Endothelial cell (in vitro differentiated cells): Measurements from ENCODE around the gene S100A14. TPM values are rescaled to one million over a fixed set of nuclear protein-coding genes. Genes with fewer than 3 reads are reported as not detected.

Experiments used
- DNase-seq: peaks from one replicate; pipeline ENCODE4 v3.0.0; 2021; ENCODE audit warnings: low spot score
- H3K27ac Mint-ChIP-seq: one replicate; pipeline ENCODE4 v1.8.0; 2021; ENCODE audit warnings: mixed read lengths, inconsistent platforms; ENCODE audit not compliant: unreplicated experiment
- H3K27me3 Mint-ChIP-seq: one replicate; pipeline ENCODE4 v1.8.0; 2021; ENCODE audit warnings: mild to moderate bottlenecking, moderate library complexity, mixed read lengths, inconsistent platforms; ENCODE audit not compliant: unreplicated experiment
- H3K36me3 Mint-ChIP-seq: one replicate; pipeline ENCODE4 v1.8.0; 2021; ENCODE audit warnings: mild to moderate bottlenecking, low read depth, mixed read lengths, inconsistent platforms; ENCODE audit not compliant: unreplicated experiment
- H3K4me1 Mint-ChIP-seq: one replicate; pipeline ENCODE4 v1.8.0; 2021; ENCODE audit warnings: mild to moderate bottlenecking, mixed read lengths, inconsistent platforms; ENCODE audit not compliant: unreplicated experiment
- H3K4me3 Mint-ChIP-seq: one replicate; pipeline ENCODE4 v1.8.0; 2021; ENCODE audit warnings: mild to moderate bottlenecking, mixed read lengths, inconsistent platforms; ENCODE audit not compliant: unreplicated experiment
- H3K9me3 Mint-ChIP-seq: one replicate; pipeline ENCODE4 v1.8.0; 2021; ENCODE audit warnings: mixed read lengths, inconsistent platforms; ENCODE audit not compliant: unreplicated experiment
- CTCF ChIP-seq: fragments of 200-600 bp; sonication (generic); IDR thresholded peaks from one replicate; pipeline ENCODE4 v1.5.0; 2021; ENCODE audit warnings: antibody characterized with exemption; ENCODE audit not compliant: unreplicated experiment
- total RNA-seq: library from RNA; stranded (reverse); fragmentation: NEBNext Ultra II Directional; extraction: Animal tissue kit (Norgen Biotek cat#: 25700); gene quantifications from one replicate; pipeline ENCODE4 v1.2.1, GENCODE V29; 2021; ENCODE audit not compliant: unreplicated experiment

The S100A14 gene
- total RNA-seq, 1 donor from 2014 or later = not detected

- Mint-ChIP-seq H3K4me1 (peaks cover 16% of the 10 kb centered on the region), H3K9me3 (no peaks in the 10 kb centered on the region), H3K27ac (no peak overlapping the region), H3K4me3 (no peak overlapping the region), H3K36me3 (no peaks in the 10 kb centered on the region), H3K27me3 (peaks cover 10% of the 10 kb centered on the region)
- no peak for DNase-seq
- no peak for TF ChIP-seq CTCF
Observed at GRCh38 chr1:153573351-153573750, 42.8 kb downstream of the S100A14 start.

- H3K36me3 Mint-ChIP-seq = no peaks in the 10 kb centered on the region
- DNase-seq = peak; percentile 64
- H3K27me3 Mint-ChIP-seq = peaks cover 10% of the 10 kb centered on the region
- no peaks in the 10 kb centered on the region for H3K9me3 Mint-ChIP-seq
- no peak overlapping the region for H3K27ac Mint-ChIP-seq
- TF ChIP-seq CTCF = no peak
- peaks cover 23% of the 10 kb centered on the region for H3K4me1 Mint-ChIP-seq
- no peak overlapping the region for H3K4me3 Mint-ChIP-seq
Observed at GRCh38 chr1:153572569-153573015, 43.5 kb downstream of the S100A14 start.

DNA sequence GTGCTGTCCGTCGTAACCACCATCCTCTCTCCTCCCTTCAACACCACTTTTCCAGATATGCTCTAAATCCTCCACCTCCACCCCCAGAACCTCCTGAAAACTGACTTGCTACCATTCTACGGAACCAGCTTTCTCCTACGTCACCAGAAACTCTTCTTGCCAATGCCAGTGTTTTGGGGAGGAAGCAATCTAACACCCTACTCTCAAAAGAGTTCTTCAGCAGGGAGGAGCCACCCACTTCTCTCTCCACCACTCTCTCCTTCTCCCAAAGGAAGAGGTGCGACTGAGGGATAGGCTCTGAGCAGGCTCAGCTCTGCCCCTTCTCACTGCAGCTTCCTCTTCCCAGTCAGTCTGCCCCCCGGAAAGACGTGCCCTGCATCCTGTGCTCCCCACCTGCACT is 44.4 kb downstream of the S100A14 start:
- no peak for DNase-seq
- Mint-ChIP-seq H3K9me3 (no peaks in the 10 kb centered on the region), H3K36me3 (no peaks in the 10 kb centered on the region), H3K4me1 (peaks cover 26% of the 10 kb centered on the region), H3K27ac (peak overlapping the region; percentile 34), H3K4me3 (no peak overlapping the region), H3K27me3 (peaks cover 14% of the 10 kb centered on the region)
- no peak for TF ChIP-seq CTCF

DNA sequence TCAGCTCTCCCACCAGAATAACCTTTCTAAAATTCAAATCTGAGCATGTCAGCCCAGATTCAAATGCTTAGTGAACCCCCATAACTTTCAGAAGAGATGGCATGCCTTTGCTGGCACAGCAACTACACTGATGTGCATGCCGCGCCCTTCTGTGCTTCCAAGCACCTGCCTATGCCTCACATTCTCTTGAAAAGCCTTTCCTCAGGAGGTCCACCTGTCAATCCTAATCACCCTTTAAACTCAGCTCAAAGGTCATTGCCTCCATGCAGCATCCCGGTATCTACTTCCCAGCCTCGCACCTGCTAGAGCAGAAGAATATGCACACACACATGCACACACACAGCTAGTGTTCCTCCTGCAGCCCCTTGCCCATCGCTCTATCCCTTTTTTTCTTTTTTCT is 45.3 kb downstream of the S100A14 start:
- no peak for DNase-seq
- H3K27ac Mint-ChIP-seq = no peak overlapping the region
- peaks cover 15% of the 10 kb centered on the region for H3K27me3 Mint-ChIP-seq
- peaks cover 32% of the 10 kb centered on the region for H3K4me1 Mint-ChIP-seq
- H3K9me3 Mint-ChIP-seq = no peaks in the 10 kb centered on the region
- TF ChIP-seq CTCF = no peak
- no peak overlapping the region for H3K4me3 Mint-ChIP-seq
- H3K36me3 Mint-ChIP-seq = no peaks in the 10 kb centered on the region

DNA sequence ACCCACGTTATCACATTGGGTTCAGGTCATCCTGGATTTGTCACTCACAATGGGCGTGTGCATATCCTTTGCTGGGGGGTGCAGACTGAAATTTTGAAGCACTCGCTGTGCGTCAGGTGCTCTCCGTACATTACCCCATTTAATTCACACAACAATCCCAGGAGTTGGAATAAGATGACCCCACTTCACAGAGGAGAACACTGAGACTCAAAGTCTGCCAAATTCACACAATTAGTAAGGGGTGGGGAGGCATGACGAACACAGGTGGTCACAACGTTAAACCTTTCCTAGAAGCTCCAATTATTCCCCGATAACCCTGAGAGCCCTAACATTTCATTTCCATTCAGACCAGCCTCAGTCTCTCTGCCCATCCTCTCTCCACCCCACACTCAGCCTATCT is 46.7 kb downstream of the S100A14 start:
- DNase-seq = no peak
- Mint-ChIP-seq H3K27me3 (peaks cover 19% of the 10 kb centered on the region), H3K9me3 (no peaks in the 10 kb centered on the region), H3K36me3 (no peaks in the 10 kb centered on the region), H3K4me1 (peaks cover 35% of the 10 kb centered on the region), H3K27ac (no peak overlapping the region), H3K4me3 (no peak overlapping the region)
- TF ChIP-seq CTCF = no peak
